ENCODE data around the gene SNAPC2. TPM values are rescaled to one million over a fixed set of nuclear protein-coding genes. Genes with fewer than 3 reads are reported as not detected.

SNAPC2 gene
- polyA plus RNA-seq, 1 of the 3 experiments (the other 2 are of a cell fraction) = 38.7 TPM

DNA sequence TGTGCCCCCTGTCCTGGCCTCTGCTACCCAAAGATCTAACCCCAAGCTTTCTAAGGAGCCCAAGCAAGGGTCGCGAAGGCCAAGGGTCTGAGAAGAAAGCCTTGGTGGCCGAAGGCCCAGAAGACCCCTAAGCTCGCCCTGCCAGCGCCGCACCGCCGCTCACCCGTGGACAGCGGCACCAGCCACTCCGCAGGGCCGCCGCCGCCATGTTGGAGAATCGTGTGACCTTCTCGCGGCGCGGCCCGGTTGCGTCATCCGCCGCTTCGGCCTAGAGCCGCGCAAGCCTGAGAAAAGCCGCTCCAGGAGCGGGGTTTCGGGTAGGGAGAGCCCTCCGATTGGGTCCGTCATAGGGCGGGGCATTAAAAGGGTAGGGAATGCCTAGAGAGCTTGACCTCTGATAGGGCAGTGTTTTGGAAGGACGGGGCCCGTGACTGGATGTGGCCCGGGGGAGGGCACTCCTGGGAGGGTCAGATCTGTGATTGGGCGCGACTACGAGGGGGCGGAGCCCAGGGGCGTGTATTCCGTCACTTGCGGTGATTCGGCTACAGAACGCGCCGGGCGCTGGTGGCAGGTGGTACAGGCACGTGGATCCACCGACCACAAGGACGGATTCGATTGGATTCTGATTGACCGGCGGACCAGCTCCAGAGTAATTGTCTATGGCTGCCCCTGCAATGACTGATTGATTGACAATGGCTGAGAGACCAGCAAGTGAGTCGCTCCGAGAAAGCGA lies 23.5 kb downstream of the SNAPC2 start, which contains the start of gene TIMM44 (continued):
- TF ChIP-seq, protein P1, sequence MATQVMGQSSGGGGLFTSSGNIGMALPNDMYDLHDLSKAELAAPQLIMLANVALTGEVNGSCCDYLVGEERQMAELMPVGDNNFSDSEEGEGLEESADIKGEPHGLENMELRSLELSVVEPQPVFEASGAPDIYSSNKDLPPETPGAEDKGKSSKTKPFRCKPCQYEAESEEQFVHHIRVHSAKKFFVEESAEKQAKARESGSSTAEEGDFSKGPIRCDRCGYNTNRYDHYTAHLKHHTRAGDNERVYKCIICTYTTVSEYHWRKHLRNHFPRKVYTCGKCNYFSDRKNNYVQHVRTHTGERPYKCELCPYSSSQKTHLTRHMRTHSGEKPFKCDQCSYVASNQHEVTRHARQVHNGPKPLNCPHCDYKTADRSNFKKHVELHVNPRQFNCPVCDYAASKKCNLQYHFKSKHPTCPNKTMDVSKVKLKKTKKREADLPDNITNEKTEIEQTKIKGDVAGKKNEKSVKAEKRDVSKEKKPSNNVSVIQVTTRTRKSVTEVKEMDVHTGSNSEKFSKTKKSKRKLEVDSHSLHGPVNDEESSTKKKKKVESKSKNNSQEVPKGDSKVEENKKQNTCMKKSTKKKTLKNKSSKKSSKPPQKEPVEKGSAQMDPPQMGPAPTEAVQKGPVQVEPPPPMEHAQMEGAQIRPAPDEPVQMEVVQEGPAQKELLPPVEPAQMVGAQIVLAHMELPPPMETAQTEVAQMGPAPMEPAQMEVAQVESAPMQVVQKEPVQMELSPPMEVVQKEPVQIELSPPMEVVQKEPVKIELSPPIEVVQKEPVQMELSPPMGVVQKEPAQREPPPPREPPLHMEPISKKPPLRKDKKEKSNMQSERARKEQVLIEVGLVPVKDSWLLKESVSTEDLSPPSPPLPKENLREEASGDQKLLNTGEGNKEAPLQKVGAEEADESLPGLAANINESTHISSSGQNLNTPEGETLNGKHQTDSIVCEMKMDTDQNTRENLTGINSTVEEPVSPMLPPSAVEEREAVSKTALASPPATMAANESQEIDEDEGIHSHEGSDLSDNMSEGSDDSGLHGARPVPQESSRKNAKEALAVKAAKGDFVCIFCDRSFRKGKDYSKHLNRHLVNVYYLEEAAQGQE (IDR thresholded peaks at IDR 0.05; ENCODE audit: low read depth, low read length) = peak; percentile 74
- TF ChIP-seq SIN3A (IDR thresholded peaks at IDR 0.05; ENCODE audit: borderline replicate concordance, low read depth, low read length) (peak; percentile 30; the same call in 1 of the 2 replicates), TAF1 (IDR thresholded peaks at IDR 0.05; ENCODE audit: borderline replicate concordance, low read depth, low read length) (peak; percentile 92), TCF12 (IDR thresholded peaks at IDR 0.05) (no peak), RFX5 (IDR thresholded peaks at IDR 0.05; ENCODE audit: low read length) (peak; percentile 78), MXI1 (IDR thresholded peaks at IDR 0.05; ENCODE audit: low read depth, low read length) (peak; percentile 99)
- TF ChIP-seq, protein P2, sequence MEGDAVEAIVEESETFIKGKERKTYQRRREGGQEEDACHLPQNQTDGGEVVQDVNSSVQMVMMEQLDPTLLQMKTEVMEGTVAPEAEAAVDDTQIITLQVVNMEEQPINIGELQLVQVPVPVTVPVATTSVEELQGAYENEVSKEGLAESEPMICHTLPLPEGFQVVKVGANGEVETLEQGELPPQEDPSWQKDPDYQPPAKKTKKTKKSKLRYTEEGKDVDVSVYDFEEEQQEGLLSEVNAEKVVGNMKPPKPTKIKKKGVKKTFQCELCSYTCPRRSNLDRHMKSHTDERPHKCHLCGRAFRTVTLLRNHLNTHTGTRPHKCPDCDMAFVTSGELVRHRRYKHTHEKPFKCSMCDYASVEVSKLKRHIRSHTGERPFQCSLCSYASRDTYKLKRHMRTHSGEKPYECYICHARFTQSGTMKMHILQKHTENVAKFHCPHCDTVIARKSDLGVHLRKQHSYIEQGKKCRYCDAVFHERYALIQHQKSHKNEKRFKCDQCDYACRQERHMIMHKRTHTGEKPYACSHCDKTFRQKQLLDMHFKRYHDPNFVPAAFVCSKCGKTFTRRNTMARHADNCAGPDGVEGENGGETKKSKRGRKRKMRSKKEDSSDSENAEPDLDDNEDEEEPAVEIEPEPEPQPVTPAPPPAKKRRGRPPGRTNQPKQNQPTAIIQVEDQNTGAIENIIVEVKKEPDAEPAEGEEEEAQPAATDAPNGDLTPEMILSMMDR (IDR thresholded peaks at IDR 0.05) = no peak
- TF ChIP-seq, protein P3, sequence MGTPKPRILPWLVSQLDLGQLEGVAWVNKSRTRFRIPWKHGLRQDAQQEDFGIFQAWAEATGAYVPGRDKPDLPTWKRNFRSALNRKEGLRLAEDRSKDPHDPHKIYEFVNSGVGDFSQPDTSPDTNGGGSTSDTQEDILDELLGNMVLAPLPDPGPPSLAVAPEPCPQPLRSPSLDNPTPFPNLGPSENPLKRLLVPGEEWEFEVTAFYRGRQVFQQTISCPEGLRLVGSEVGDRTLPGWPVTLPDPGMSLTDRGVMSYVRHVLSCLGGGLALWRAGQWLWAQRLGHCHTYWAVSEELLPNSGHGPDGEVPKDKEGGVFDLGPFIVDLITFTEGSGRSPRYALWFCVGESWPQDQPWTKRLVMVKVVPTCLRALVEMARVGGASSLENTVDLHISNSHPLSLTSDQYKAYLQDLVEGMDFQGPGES (IDR thresholded peaks at IDR 0.05; ENCODE audit: low read depth, low read length) = no peak; the same call in 1 of the 2 replicates

DNA sequence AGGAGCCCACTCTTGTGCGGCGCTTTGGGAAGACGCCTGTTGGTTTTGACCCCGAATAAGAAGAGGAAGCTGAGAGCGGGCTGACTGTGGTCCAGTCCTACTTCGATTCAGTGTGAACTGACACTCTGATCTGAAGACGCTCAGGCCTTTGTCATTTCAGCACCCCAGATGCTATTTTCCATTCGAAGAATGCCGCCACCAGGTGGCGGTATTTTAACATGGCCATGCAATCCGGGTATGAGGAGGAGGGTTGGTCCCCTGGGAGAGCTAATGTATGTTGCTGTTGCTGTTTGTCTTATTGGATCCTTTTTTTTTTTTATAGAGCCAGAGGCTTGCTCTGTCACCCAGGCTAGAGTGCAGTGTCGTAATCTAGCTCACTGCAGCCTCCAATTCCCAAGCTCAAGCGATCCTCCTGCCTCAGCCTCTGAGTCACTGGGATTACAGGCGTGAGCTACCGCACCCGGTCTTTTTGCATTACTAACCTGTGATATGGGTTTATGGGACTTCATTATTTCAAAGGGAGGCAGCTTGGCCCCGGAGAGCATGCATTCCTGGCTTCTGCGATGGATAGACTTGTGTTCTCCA lies 24.1 kb downstream of the SNAPC2 start:
- Histone ChIP-seq H3K4me2 (peak overlapping the region; percentile 95), H3K9ac (peak overlapping the region; percentile 65), H3K36me3 (replicated peaks in 1 of 2; ENCODE audit: control insufficient read depth in 1 of 2, insufficient read depth in 2 of 2, low read length in 1 of 2) (peaks cover 10% of the 10 kb centered on the region in 2 experiments), H3K4me3 (ENCODE audit: low read depth in 2 of 2, low read length in 1 of 2) (peak overlapping the region; percentile 56 to 68), H2AFZ (ENCODE audit: low read depth) (peak overlapping the region; percentile 87; the same call in 1 of the 2 replicates), H3K79me2 (ENCODE audit: insufficient read depth) (peaks cover 27% of the 10 kb centered on the region), H3K27me3 (ENCODE audit: insufficient read depth) (no peaks in the 10 kb centered on the region), H4K20me1 (ENCODE audit: insufficient read depth) (no peaks in the 10 kb centered on the region), H3K27ac (ENCODE audit: low read depth in 2 of 2, low read length in 1 of 2) (peak overlapping the region; percentile 36 to 71), H3K9me3 (no peaks in the 10 kb centered on the region), H3F3A (replicated peaks; ENCODE audit: insufficient read depth) (peaks cover 11% of the 10 kb centered on the region), H3K9me2 (no peaks in the 10 kb centered on the region), H3K4me1 (ENCODE audit: control insufficient read depth in 1 of 2, insufficient read depth in 2 of 2, low read depth in 1 of 2, low read length in 1 of 2) (peaks cover 0 to 6% of the 10 kb centered on the region in 2 experiments; a peak in 1 of 4 replicates)
- 24% methylated on average over 18 of the region's 18 CpGs for WGBS (ENCODE audit: low lambda C conversion rate)
- DNase-seq = peak; percentile 84
- CTCF ChIA-PET = interaction anchor here (0.6 to 4.4 kb wide), 42 partner anchors 8 to 421 kb away, joined by 3 to 69 read pairs (median 4); partner anchors contain the start of genes CTXN1 and TRAPPC5
- POLR2A ChIA-PET = interaction anchor here (0.8 to 2.5 kb wide), 9 partner anchors 12 to 311 kb away, joined by 3 to 15 read pairs (median 4); partner anchors contain the start of genes CTXN1, ELAVL1 and SNAPC2
- TF ChIP-seq RAD21 (IDR thresholded peaks at IDR 0.05; ENCODE audit: low read length) (peak; percentile 72), TAF1 (IDR thresholded peaks at IDR 0.05; ENCODE audit: borderline replicate concordance, low read depth, low read length) (no peak), RCOR1 (IDR thresholded peaks at IDR 0.05; ENCODE audit: low read length) (no peak), RXRA (IDR thresholded peaks at IDR 0.05; ENCODE audit: borderline replicate concordance, low read depth) (no peak), JUND (IDR thresholded peaks at IDR 0.05) (no peak), YY1 (IDR thresholded peaks at IDR 0.05; ENCODE audit: low read depth) (0 out of 2 replicates have a peak, but pooled peaks have one; percentile 27), FOSL2 (IDR thresholded peaks at IDR 0.05; ENCODE audit: borderline replicate concordance, low read depth) (no peak), FOXJ3 (CRISPR knock-in tag; IDR thresholded peaks at IDR 0.05) (no peak), RFX5 (IDR thresholded peaks at IDR 0.05; ENCODE audit: low read length) (0 out of 2 replicates have a peak, but pooled peaks have one; percentile 22), SIN3A (IDR thresholded peaks at IDR 0.05; ENCODE audit: borderline replicate concordance, low read depth, low read length) (peak; percentile 49; the same call in 1 of the 2 replicates), SMC3 (IDR thresholded peaks at IDR 0.05; ENCODE audit: low read depth, low read length) (peak; percentile 80)
- TF ChIP-seq, protein P1 (IDR thresholded peaks at IDR 0.05; ENCODE audit: low read depth, low read length) = peak; percentile 83
